CD4-positive, alpha-beta memory T cell (primary cell): ENCODE results near the gene LIMCH1. TPM values are rescaled to one million over a fixed set of nuclear protein-coding genes. Genes with fewer than 3 reads are reported as not detected.
"Not testable (repeated sequence)": the region's sequence is repeated elsewhere in the genome, so short reads cannot be mapped to it uniquely, and the experiment has no call there.

Experiments
- CTCF ChIA-PET: fragments of 350-600 bp; sonication (Branson Sonifier 250); formaldehyde crosslinking; loops from one replicate; lab custom pipeline; 2021; ENCODE audit warnings: inconsistent platforms; ENCODE audit not compliant: partially characterized antibody; lab: Charles Lee
- POLR2A ChIA-PET: fragments of 350-600 bp; sonication (Branson Sonifier 250); formaldehyde crosslinking; loops from one replicate; lab custom pipeline; 2021; ENCODE audit not compliant: partially characterized antibody; lab: Charles Lee
- DNase-seq, 5 donors: peaks; one replicate each; pipeline versions ENCODE4 v3.0.0 to v3.0.0-alpha.2; 2020 to 2022; ENCODE audit warnings: mixed read lengths in 1 of 5
- H3K27ac ChIP-seq: one replicate; pipeline ENCODE4 v1.7.0; 2013; ENCODE audit warnings: low read depth, low read length
- H3K27me3 ChIP-seq: 2 replicates; pipeline ENCODE4 v1.7.0; 2013; ENCODE audit warnings: mild to moderate bottlenecking, low read length, moderate library complexity; ENCODE audit not compliant: insufficient read depth
- H3K36me3 ChIP-seq: 2 replicates; pipeline ENCODE4 v1.7.0; 2013; ENCODE audit warnings: mild to moderate bottlenecking, low read length, moderate library complexity; ENCODE audit not compliant: insufficient read depth
- H3K4me1 ChIP-seq: 2 replicates; pipeline ENCODE4 v1.7.0; 2013; ENCODE audit warnings: mild to moderate bottlenecking, low read length, moderate library complexity; ENCODE audit not compliant: insufficient read depth
- H3K4me3 ChIP-seq, 2 donors: one replicate each; pipeline ENCODE4 v1.7.0; 2013; ENCODE audit warnings: low read length in 2 of 2, mild to moderate bottlenecking in 1 of 2
- H3K9me3 ChIP-seq, 2 donors: one replicate each; pipeline ENCODE4 v1.7.0; 2013; ENCODE audit warnings: low read length in 2 of 2, control low read depth in 1 of 2; ENCODE audit not compliant: control insufficient read depth in 1 of 2
- H3K27ac Mint-ChIP-seq, 7 donors: one replicate each; pipeline ENCODE4 v1.8.0; 2020 to 2021; ENCODE audit warnings: mixed read lengths in 7 of 7, mild to moderate bottlenecking in 6 of 7, inconsistent platforms in 3 of 7, moderate library complexity in 3 of 7
- H3K27me3 Mint-ChIP-seq, 2 donors: one replicate each; pipeline ENCODE4 v1.8.0; 2020 to 2021; ENCODE audit warnings: mixed read lengths in 2 of 2
- H3K36me3 Mint-ChIP-seq, 2 donors: one replicate each; pipeline ENCODE4 v1.8.0; 2020 to 2021; ENCODE audit warnings: mixed read lengths in 2 of 2, inconsistent platforms in 1 of 2, mild to moderate bottlenecking in 1 of 2
- H3K4me1 Mint-ChIP-seq, 4 donors: one replicate each; pipeline ENCODE4 v1.8.0; 2020 to 2021; ENCODE audit warnings: mixed read lengths in 4 of 4, mild to moderate bottlenecking in 1 of 4
- H3K4me3 Mint-ChIP-seq, 8 donors: one replicate each; pipeline ENCODE4 v1.8.0; 2020 to 2021; ENCODE audit warnings: mixed read lengths in 8 of 8, mild to moderate bottlenecking in 7 of 8, moderate library complexity in 6 of 8, inconsistent platforms in 3 of 8
- H3K9me3 Mint-ChIP-seq, 8 donors: one replicate each; pipeline ENCODE4 v1.8.0; 2020 to 2021; ENCODE audit warnings: mixed read lengths in 8 of 8, mild to moderate bottlenecking in 5 of 8, inconsistent platforms in 3 of 8, moderate library complexity in 1 of 8
- intact Hi-C: fragments of 100-400 bp; cut with micrococcal nuclease; formaldehyde crosslinking; loops from one replicate; pipeline ENCODE4 v1.15.1; 2023
- polyA plus RNA-seq, 2 donors: library from polyadenylated mRNA; unstranded; fragments of 300-500 nt; fragmentation: Illumina TruSeq; gene quantifications; one replicate each; pipeline ENCODE4 v1.2.3, GENCODE V29; 2021
- total RNA-seq, 2 experiments: library from RNA; stranded (reverse); gene quantifications; one replicate each; pipeline ENCODE4 v1.2.3, GENCODE V29; 2021

The LIMCH1 gene
- total RNA-seq (not detected), polyA plus RNA-seq (not detected)

- peaks cover 0 to 3% (median 0%) of the 10 kb centered on the region in 8 donors for H3K9me3 Mint-ChIP-seq
Observed at GRCh38 chr4:41538017-41538733, at the start of gene LIMCH1. Gene LIMCH1, plus strand, starts transcription at chr4:41538157. Its CDS starts 67,839 bp downstream, at chr4:41605996.

GRCh38 chr4:41491081-41491576, 46.8 kb upstream of the LIMCH1 start:
- H3K36me3 Mint-ChIP-seq, H3K9me3 ChIP-seq, H3K36me3 ChIP-seq, CTCF ChIA-PET, H3K27me3 Mint-ChIP-seq, H3K4me1 Mint-ChIP-seq, H3K4me1 ChIP-seq, intact Hi-C loops, H3K4me3 Mint-ChIP-seq, POLR2A ChIA-PET, DNase-seq, H3K9me3 Mint-ChIP-seq, H3K4me3 ChIP-seq, H3K27ac Mint-ChIP-seq, H3K27ac ChIP-seq, H3K27me3 ChIP-seq: not testable (repeated sequence)

More at GRCh38 chr4:41538017-41538733, at the start of gene LIMCH1:
- Histone ChIP-seq H3K27ac (no peak within 1 kb of the TSS), H3K4me3 (no peak within 1 kb of the TSS), H3K9me3 (no peaks in the 10 kb centered on the region), H3K4me1 (no peaks in the 10 kb centered on the region), H3K36me3 (no peaks in the 10 kb centered on the region), H3K27me3 (no peaks in the 10 kb centered on the region)
- no peak for DNase-seq
- Mint-ChIP-seq H3K27me3 (peaks cover 0 to 2% of the 10 kb centered on the region in 2 donors), H3K4me1 (no peaks in the 10 kb centered on the region), H3K27ac (no peak within 1 kb of the TSS), H3K4me3 (no peak within 1 kb of the TSS), H3K36me3 (no peaks in the 10 kb centered on the region)
- ChIA-PET CTCF (no interaction called here), POLR2A (no interaction called here)
- intact Hi-C loops = no loop called here

GRCh38 chr4:41496977-41497376, 41.0 kb upstream of the LIMCH1 start:
- Histone ChIP-seq H3K4me1 (no peaks in the 10 kb centered on the region), H3K27ac (no peak overlapping the region), H3K27me3 (no peaks in the 10 kb centered on the region), H3K9me3 (no peaks in the 10 kb centered on the region), H3K36me3 (no peaks in the 10 kb centered on the region), H3K4me3 (no peak overlapping the region)
- no peaks in the 10 kb centered on the region for H3K36me3 Mint-ChIP-seq
- H3K9me3 Mint-ChIP-seq = peaks cover 0 to 10% (median 3%) of the 10 kb centered on the region in 8 donors
- ChIA-PET CTCF (no interaction called here), POLR2A (no interaction called here)
- DNase-seq = no peak
- intact Hi-C loops = no loop called here
- H3K4me1 Mint-ChIP-seq = no peaks in the 10 kb centered on the region
- H3K4me3 Mint-ChIP-seq = no peak overlapping the region
- H3K27ac Mint-ChIP-seq = no peak overlapping the region
- H3K27me3 Mint-ChIP-seq = no peaks in the 10 kb centered on the region

GRCh38 chr4:41498177-41498576, 39.8 kb upstream of the LIMCH1 start:
- Mint-ChIP-seq H3K9me3 (peaks cover 0 to 5% (median 2%) of the 10 kb centered on the region in 8 donors), H3K27me3 (no peaks in the 10 kb centered on the region), H3K4me3 (no peak overlapping the region), H3K36me3 (no peaks in the 10 kb centered on the region), H3K4me1 (no peaks in the 10 kb centered on the region), H3K27ac (no peak overlapping the region)
- ChIA-PET CTCF (no interaction called here), POLR2A (no interaction called here)
- H3K27ac ChIP-seq = no peak overlapping the region
- H3K27me3 ChIP-seq = no peaks in the 10 kb centered on the region
- H3K9me3 ChIP-seq = no peaks in the 10 kb centered on the region
- H3K36me3 ChIP-seq = no peaks in the 10 kb centered on the region
- no peaks in the 10 kb centered on the region for H3K4me1 ChIP-seq
- intact Hi-C loops = no loop called here
- no peak for DNase-seq
- H3K4me3 ChIP-seq = no peak overlapping the region

GRCh38 chr4:41504167-41504818, 33.7 kb upstream of the LIMCH1 start:
- no peaks in the 10 kb centered on the region for H3K9me3 ChIP-seq
- no peaks in the 10 kb centered on the region for H3K36me3 Mint-ChIP-seq

GRCh38 chr4:41505161-41505661, 32.7 kb upstream of the LIMCH1 start:
- Mint-ChIP-seq H3K36me3 (no peaks in the 10 kb centered on the region), H3K27me3 (no peaks in the 10 kb centered on the region), H3K4me1 (no peaks in the 10 kb centered on the region), H3K27ac (no peak overlapping the region), H3K4me3 (no peak overlapping the region), H3K9me3 (peaks cover 0 to 14% (median 3%) of the 10 kb centered on the region in 8 donors)
- DNase-seq = no peak
- intact Hi-C loops = no loop called here
- no peaks in the 10 kb centered on the region for H3K36me3 ChIP-seq
- no peak overlapping the region for H3K27ac ChIP-seq
- ChIA-PET CTCF (no interaction called here), POLR2A (no interaction called here)
- no peaks in the 10 kb centered on the region for H3K4me1 ChIP-seq
- no peaks in the 10 kb centered on the region for H3K9me3 ChIP-seq
- H3K4me3 ChIP-seq = no peak overlapping the region
- H3K27me3 ChIP-seq = no peaks in the 10 kb centered on the region

More at GRCh38 chr4:41504167-41504818, 33.7 kb upstream of the LIMCH1 start:
- Histone ChIP-seq H3K4me3 (no peak overlapping the region), H3K27me3 (no peaks in the 10 kb centered on the region), H3K4me1 (no peaks in the 10 kb centered on the region), H3K27ac (no peak overlapping the region), H3K36me3 (no peaks in the 10 kb centered on the region)
- H3K27ac Mint-ChIP-seq = no peak overlapping the region
- no peaks in the 10 kb centered on the region for H3K4me1 Mint-ChIP-seq
- DNase-seq = no peak
- peaks cover 0 to 14% (median 3%) of the 10 kb centered on the region in 8 donors for H3K9me3 Mint-ChIP-seq
- CTCF ChIA-PET = no interaction called here
- POLR2A ChIA-PET = no interaction called here
- intact Hi-C loops = no loop called here
- no peak overlapping the region for H3K4me3 Mint-ChIP-seq
- H3K27me3 Mint-ChIP-seq = no peaks in the 10 kb centered on the region

- Histone ChIP-seq H3K4me3 (no peak overlapping the region), H3K36me3 (no peaks in the 10 kb centered on the region), H3K27ac (no peak overlapping the region), H3K27me3 (no peaks in the 10 kb centered on the region), H3K9me3 (no peaks in the 10 kb centered on the region), H3K4me1 (no peaks in the 10 kb centered on the region)
- Mint-ChIP-seq H3K27ac (no peak overlapping the region), H3K4me3 (no peak overlapping the region), H3K4me1 (no peaks in the 10 kb centered on the region), H3K9me3 (peaks cover 0 to 11% (median 3%) of the 10 kb centered on the region in 8 donors), H3K27me3 (no peaks in the 10 kb centered on the region), H3K36me3 (no peaks in the 10 kb centered on the region)
- ChIA-PET CTCF (no interaction called here), POLR2A (no interaction called here)
- intact Hi-C loops = no loop called here
- DNase-seq = no peak
Observed at GRCh38 chr4:41506130-41506529, 31.8 kb upstream of the LIMCH1 start.
